OCI-LY3 (cell line): ENCODE results near the gene AMOTL1.

ENCODE experiments used
- CTCF ChIP-seq: fragments of 200-600, 300-600 bp; sonication (generic); IDR thresholded peaks from 2 replicates; pipeline ENCODE4 v1.5.1; 2014; ENCODE audit warnings: antibody characterized with exemption, low read length, low read depth
- EZH2phosphoT487 ChIP-seq: fragments of 200-600 bp; shearing (Covaris generic); IDR thresholded peaks from 2 replicates; pipeline ENCODE4 v1.6.1; 2018; ENCODE audit warnings: antibody characterized with exemption, mixed run types, low read depth

- TF ChIP-seq CTCF (no peak), EZH2phosphoT487 (no peak)
Observed at GRCh38 chr11:94920311-94920710, 152.2 kb downstream of the AMOTL1 start.
